ENCODE data around the gene PIP.

DNA sequence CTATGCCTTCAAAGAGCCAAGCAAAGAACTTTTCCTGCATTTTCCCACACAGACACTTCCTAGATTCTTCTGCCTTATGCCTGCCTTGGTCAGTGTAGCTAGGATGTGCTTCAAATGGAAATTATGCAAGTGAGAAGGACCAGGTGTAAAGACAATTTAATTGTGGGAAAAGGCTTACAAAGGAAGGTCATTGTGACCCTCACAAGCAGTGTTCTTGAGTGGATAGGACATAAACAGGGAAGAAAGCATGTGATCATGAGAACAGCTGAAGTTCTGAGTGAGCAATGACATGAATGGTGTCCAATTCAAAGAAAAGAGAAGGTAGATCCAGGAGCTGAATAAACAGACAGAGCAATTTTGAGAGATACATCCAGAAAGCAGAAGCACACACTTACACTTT lies 1.3 kb upstream of the PIP start:
- TF ChIP-seq CTCF (IDR thresholded peaks at IDR 0.05 in 8 of 11, conservative IDR thresholded peaks at IDR 0.05 in 3 of 11) (no peak), POLR2AphosphoS5 (IDR thresholded peaks at IDR 0.05) (no peak)
